HepG2 (cell line): ENCODE measurements around the gene CLBA1.

ENCODE experiments used
- RXRA ChIP-seq: sonication (generic); formaldehyde crosslinking; IDR thresholded peaks from 2 replicates; pipeline ENCODE4 v1.5.1; 2020; ENCODE audit warnings: missing genetic modification reagents
- ZFX ChIP-seq: sonication (generic); formaldehyde crosslinking; IDR thresholded peaks from 2 replicates; pipeline ENCODE4 v1.4.0; 2020; ENCODE audit warnings: mild to moderate bottlenecking, low read depth, missing genetic modification reagents, moderate library complexity
- ZNF205 ChIP-seq: IDR thresholded peaks from 2 replicates; pipeline ENCODE4 v1.6.1; 2018; ENCODE audit warnings: missing biosample characterization, missing genetic modification reagents
- ZNF274 ChIP-seq: sonication (generic); formaldehyde crosslinking; IDR thresholded peaks from 2 replicates; pipeline ENCODE4 v1.5.1; 2020; ENCODE audit warnings: mild to moderate bottlenecking, missing genetic modification reagents
- TF ChIP-seq, protein P1 (sequence below): sonication (generic); formaldehyde crosslinking; IDR thresholded peaks from 2 replicates; pipeline ENCODE4 v1.4.0; 2020; ENCODE audit warnings: missing genetic modification reagents, borderline replicate concordance
- TF ChIP-seq, protein P2 (sequence below): IDR thresholded peaks from 2 replicates; pipeline ENCODE4 v1.6.1; 2012; ENCODE audit warnings: inconsistent platforms
- TF ChIP-seq, protein P3 (sequence below): sonication (generic); formaldehyde crosslinking; IDR thresholded peaks from 2 replicates; pipeline ENCODE4 v1.4.0; 2020; ENCODE audit warnings: mild to moderate bottlenecking, missing genetic modification reagents
- TF ChIP-seq, protein P4 (sequence below): sonication (generic); formaldehyde crosslinking; IDR thresholded peaks from 2 replicates; pipeline ENCODE4 v1.8.0; 2022; ENCODE audit warnings: missing genetic modification reagents, mild to moderate bottlenecking, borderline replicate concordance

DNA sequence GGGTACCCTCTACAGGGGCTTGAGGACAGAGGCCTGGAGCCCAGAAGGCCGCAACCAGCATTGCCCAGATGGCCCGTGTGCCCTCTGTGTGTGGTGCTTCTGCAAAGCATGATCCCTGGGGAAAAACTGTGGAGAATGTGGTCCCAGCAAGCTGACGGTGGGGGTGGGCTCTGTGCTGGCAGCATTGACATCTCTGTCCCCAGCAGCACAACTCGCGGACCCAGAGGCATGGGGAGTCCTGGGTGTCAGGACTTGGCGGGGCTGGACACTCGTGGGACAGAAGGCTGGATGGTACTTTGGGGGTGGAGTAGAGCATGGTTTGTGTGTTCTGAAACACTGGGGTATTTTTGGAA, 4.3 kb downstream of the CLBA1 start:
- TF ChIP-seq RXRA (CRISPR knock-in tag), result no peak
- no peak for TF ChIP-seq ZNF205 (CRISPR knock-in tag)
- TF ChIP-seq, protein P1, sequence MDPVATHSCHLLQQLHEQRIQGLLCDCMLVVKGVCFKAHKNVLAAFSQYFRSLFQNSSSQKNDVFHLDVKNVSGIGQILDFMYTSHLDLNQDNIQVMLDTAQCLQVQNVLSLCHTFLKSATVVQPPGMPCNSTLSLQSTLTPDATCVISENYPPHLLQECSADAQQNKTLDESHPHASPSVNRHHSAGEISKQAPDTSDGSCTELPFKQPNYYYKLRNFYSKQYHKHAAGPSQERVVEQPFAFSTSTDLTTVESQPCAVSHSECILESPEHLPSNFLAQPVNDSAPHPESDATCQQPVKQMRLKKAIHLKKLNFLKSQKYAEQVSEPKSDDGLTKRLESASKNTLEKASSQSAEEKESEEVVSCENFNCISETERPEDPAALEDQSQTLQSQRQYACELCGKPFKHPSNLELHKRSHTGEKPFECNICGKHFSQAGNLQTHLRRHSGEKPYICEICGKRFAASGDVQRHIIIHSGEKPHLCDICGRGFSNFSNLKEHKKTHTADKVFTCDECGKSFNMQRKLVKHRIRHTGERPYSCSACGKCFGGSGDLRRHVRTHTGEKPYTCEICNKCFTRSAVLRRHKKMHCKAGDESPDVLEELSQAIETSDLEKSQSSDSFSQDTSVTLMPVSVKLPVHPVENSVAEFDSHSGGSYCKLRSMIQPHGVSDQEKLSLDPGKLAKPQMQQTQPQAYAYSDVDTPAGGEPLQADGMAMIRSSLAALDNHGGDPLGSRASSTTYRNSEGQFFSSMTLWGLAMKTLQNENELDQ (CRISPR knock-in tag), result no peak
- no peak for TF ChIP-seq ZNF274 (CRISPR knock-in tag)
- TF ChIP-seq, protein P2, sequence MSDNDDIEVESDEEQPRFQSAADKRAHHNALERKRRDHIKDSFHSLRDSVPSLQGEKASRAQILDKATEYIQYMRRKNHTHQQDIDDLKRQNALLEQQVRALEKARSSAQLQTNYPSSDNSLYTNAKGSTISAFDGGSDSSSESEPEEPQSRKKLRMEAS, result no peak
- TF ChIP-seq, protein P3, sequence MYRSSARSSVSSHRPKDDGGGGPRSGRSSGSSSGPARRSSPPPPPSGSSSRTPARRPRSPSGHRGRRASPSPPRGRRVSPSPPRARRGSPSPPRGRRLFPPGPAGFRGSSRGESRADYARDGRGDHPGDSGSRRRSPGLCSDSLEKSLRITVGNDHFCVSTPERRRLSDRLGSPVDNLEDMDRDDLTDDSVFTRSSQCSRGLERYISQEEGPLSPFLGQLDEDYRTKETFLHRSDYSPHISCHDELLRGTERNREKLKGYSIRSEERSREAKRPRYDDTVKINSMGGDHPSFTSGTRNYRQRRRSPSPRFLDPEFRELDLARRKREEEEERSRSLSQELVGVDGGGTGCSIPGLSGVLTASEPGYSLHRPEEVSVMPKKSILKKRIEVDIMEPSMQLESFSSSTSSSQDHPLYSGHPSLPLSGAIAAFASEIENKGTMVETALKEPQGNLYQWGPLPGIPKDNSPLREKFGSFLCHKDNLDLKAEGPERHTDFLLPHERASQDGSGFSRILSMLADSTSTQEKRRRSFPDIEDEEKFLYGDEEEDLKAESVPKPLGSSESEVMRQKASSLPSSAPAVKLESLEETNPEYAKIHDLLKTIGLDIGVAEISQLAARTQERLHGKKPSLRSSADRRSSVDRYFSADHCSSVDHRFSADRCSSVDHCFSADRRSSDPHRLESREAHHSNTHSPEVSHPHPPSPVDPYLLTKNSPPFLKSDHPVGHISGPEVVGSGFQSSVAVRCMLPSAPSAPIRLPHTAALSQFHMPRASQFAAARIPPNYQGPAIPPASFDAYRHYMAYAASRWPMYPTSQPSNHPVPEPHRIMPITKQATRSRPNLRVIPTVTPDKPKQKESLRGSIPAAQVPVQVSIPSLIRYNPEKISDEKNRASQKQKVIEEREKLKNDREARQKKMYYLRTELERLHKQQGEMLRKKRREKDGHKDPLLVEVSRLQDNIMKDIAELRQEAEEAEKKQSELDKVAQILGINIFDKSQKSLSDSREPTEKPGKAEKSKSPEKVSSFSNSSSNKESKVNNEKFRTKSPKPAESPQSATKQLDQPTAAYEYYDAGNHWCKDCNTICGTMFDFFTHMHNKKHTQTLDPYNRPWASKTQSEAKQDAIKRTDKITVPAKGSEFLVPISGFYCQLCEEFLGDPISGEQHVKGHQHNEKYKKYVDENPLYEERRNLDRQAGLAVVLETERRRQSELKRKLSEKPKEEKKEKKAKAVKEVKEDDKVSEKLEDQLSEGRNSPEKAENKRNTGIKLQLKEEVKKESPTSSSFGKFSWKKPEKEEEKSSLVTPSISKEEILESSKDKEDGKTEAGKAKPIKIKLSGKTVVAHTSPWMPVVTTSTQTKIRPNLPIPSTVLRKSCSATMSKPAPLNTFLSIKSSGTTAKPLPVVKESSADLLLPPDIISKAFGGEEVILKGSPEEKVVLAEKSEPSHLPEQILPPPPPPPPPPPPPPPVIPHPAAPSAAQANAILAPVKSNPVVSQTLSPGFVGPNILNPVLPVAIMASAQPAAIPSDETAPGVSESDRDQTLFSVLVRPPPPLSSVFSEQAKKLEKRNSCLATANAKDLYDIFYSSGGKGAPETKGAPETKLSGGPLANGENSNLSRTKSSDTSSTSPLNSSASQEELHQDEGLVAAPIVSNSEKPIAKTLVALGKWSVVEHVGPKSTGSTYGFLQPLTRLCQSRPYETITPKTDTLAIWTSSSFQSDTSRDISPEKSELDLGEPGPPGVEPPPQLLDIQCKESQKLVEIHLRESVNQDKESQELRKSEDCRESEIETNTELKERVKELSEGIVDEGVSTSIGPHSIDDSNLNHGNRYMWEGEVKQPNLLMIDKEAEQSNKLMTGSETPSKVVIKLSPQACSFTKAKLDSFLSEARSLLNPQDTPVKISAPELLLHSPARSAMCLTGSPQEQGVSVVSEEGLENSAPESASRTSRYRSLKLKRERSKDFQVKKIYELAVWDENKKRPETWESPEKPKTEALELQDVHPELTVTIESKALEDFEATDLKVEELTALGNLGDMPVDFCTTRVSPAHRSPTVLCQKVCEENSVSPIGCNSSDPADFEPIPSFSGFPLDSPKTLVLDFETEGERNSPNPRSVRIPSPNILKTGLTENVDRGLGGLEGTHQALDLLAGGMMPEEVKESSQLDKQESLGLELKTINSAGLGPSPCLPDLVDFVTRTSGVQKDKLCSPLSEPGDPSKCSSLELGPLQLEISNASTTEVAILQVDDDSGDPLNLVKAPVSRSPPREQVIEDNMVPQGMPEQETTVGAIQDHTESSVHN, result no peak
- TF ChIP-seq, protein P4, sequence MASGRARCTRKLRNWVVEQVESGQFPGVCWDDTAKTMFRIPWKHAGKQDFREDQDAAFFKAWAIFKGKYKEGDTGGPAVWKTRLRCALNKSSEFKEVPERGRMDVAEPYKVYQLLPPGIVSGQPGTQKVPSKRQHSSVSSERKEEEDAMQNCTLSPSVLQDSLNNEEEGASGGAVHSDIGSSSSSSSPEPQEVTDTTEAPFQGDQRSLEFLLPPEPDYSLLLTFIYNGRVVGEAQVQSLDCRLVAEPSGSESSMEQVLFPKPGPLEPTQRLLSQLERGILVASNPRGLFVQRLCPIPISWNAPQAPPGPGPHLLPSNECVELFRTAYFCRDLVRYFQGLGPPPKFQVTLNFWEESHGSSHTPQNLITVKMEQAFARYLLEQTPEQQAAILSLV, result no peak
- no peak for TF ChIP-seq ZFX
